ENCODE data around the gene METRN. TPM values are rescaled to one million over a fixed set of nuclear protein-coding genes. Genes with fewer than 3 reads are reported as not detected.

The METRN gene
- total RNA-seq, 1 experiment from 2014 or later: 25.2 TPM

- Histone ChIP-seq H3K9me2 (replicated peaks; ENCODE audit: insufficient read depth, low read length) (no peaks in the 10 kb centered on the region), H2AFZ (ENCODE audit: low read length) (no peak overlapping the region; the same call in 1 of the 2 replicates), H3K4me1 (ENCODE audit: low read length) (peaks cover 85% of the 10 kb centered on the region), H3K4me3 (ENCODE audit: low read length) (peak overlapping the region; percentile 97), H3K36me3 (ENCODE audit: insufficient read depth, low read length) (0 out of 2 replicates have a peak, but pooled peaks cover 2% of the 10 kb centered on the region), H3K4me2 (ENCODE audit: low read depth, low read length, poor library complexity, severe bottlenecking) (peak overlapping the region; percentile 88), H3K27me3 (ENCODE audit: low read length) (no peaks in the 10 kb centered on the region), H4K20me1 (ENCODE audit: insufficient read depth, low read depth, low read length) (peaks cover 29% of the 10 kb centered on the region), H3K9me3 (ENCODE audit: low read length) (no peaks in the 10 kb centered on the region), H3K27ac (ENCODE audit: low read length) (peak overlapping the region; percentile 91), H3K9ac (ENCODE audit: low read length) (peak overlapping the region; percentile 99), H3K79me2 (ENCODE audit: low read length) (peaks cover 19% of the 10 kb centered on the region; the same call in 1 of the 2 replicates)
- peak; percentile 95 for DNase-seq
Observed at GRCh38 chr16:720447-720989, 5.6 kb downstream of the METRN start.

GRCh38 chr16:720990-721764 lies 6.3 kb downstream of the METRN start, which contains the start of gene ANTKMT:
ANTKMT (plus strand) TSS chr16:721146; CDS start chr16:721275, 129 bp downstream.
- H3K36me3 ChIP-seq (ENCODE audit: insufficient read depth, low read length): 0 out of 2 replicates have a peak, but pooled peaks cover 2% of the 10 kb centered on the region

GRCh38 chr16:721765-722540 lies 7.0 kb downstream of the METRN start:
- peak overlapping the region; percentile 97 for H3K4me3 ChIP-seq (ENCODE audit: low read length)
- H3K79me2 ChIP-seq (ENCODE audit: low read length): 0 out of 2 replicates have a peak, but pooled peaks cover 15% of the 10 kb centered on the region
- H2AFZ ChIP-seq (ENCODE audit: low read length): no peak overlapping the region
- H3K36me3 ChIP-seq (ENCODE audit: insufficient read depth, low read length): 0 out of 2 replicates have a peak, but pooled peaks cover 2% of the 10 kb centered on the region
- peak overlapping the region; percentile 99 for H3K9ac ChIP-seq (ENCODE audit: low read length)
- H3K27ac ChIP-seq (ENCODE audit: low read length): no peak overlapping the region
- H3K4me1 ChIP-seq (ENCODE audit: low read length): peaks cover 84% of the 10 kb centered on the region
- H4K20me1 ChIP-seq (ENCODE audit: insufficient read depth, low read depth, low read length): peaks cover 19% of the 10 kb centered on the region
- peak; percentile 45 for DNase-seq
- no peaks in the 10 kb centered on the region for H3K27me3 ChIP-seq (ENCODE audit: low read length)
- H3K9me2 ChIP-seq (replicated peaks; ENCODE audit: insufficient read depth, low read length): no peaks in the 10 kb centered on the region
- no peaks in the 10 kb centered on the region for H3K9me3 ChIP-seq (ENCODE audit: low read length)
- peak overlapping the region; percentile 88 for H3K4me2 ChIP-seq (ENCODE audit: low read depth, low read length, poor library complexity, severe bottlenecking)

More at GRCh38 chr16:720990-721764, 6.3 kb downstream of the METRN start, which contains the start of gene ANTKMT:
- Histone ChIP-seq H3K27me3 (ENCODE audit: low read length) (no peaks in the 10 kb centered on the region), H3K4me2 (ENCODE audit: low read depth, low read length, poor library complexity, severe bottlenecking) (peak within 1 kb of the TSS; percentile 88), H4K20me1 (ENCODE audit: insufficient read depth, low read depth, low read length) (peaks cover 25% of the 10 kb centered on the region), H3K27ac (ENCODE audit: low read length) (peak within 1 kb of the TSS; percentile 91), H3K9ac (ENCODE audit: low read length) (peak within 1 kb of the TSS; percentile 99), H3K79me2 (ENCODE audit: low read length) (peaks cover 15% of the 10 kb centered on the region; the same call in 1 of the 2 replicates), H3K4me3 (ENCODE audit: low read length) (peak within 1 kb of the TSS; percentile 97), H2AFZ (ENCODE audit: low read length) (no peak within 1 kb of the TSS; the same call in 1 of the 2 replicates), H3K9me2 (replicated peaks; ENCODE audit: insufficient read depth, low read length) (no peaks in the 10 kb centered on the region), H3K4me1 (ENCODE audit: low read length) (peaks cover 87% of the 10 kb centered on the region), H3K9me3 (ENCODE audit: low read length) (no peaks in the 10 kb centered on the region)
- DNase-seq: peak; percentile 97

GRCh38 chr16:722835-723633 lies 8.1 kb downstream of the METRN start:
- Histone ChIP-seq H3K4me2 (ENCODE audit: low read depth, low read length, poor library complexity, severe bottlenecking) (peak overlapping the region; percentile 89), H4K20me1 (ENCODE audit: insufficient read depth, low read depth, low read length) (peaks cover 8% of the 10 kb centered on the region), H3K9ac (ENCODE audit: low read length) (peak overlapping the region; percentile 75), H3K9me3 (ENCODE audit: low read length) (no peaks in the 10 kb centered on the region), H3K4me3 (ENCODE audit: low read length) (peak overlapping the region; percentile 35; the same call in 1 of the 2 replicates), H3K27me3 (ENCODE audit: low read length) (no peaks in the 10 kb centered on the region), H3K36me3 (ENCODE audit: insufficient read depth, low read length) (0 out of 2 replicates have a peak, but pooled peaks cover 2% of the 10 kb centered on the region), H3K9me2 (replicated peaks; ENCODE audit: insufficient read depth, low read length) (no peaks in the 10 kb centered on the region), H3K4me1 (ENCODE audit: low read length) (peaks cover 81% of the 10 kb centered on the region), H3K79me2 (ENCODE audit: low read length) (0 out of 2 replicates have a peak, but pooled peaks cover 18% of the 10 kb centered on the region), H2AFZ (ENCODE audit: low read length) (no peak overlapping the region), H3K27ac (ENCODE audit: low read length) (peak overlapping the region; percentile 91)
- DNase-seq: peak; percentile 42

- Histone ChIP-seq H3K36me3 (ENCODE audit: insufficient read depth, low read length) (0 out of 2 replicates have a peak, but pooled peaks cover 2% of the 10 kb centered on the region), H3K9ac (ENCODE audit: low read length) (peak overlapping the region; percentile 75), H3K4me3 (ENCODE audit: low read length) (peak overlapping the region; percentile 35; the same call in 1 of the 2 replicates), H3K27ac (ENCODE audit: low read length) (peak overlapping the region; percentile 91), H3K4me2 (ENCODE audit: low read depth, low read length, poor library complexity, severe bottlenecking) (peak overlapping the region; percentile 89), H3K79me2 (ENCODE audit: low read length) (peaks cover 22% of the 10 kb centered on the region; the same call in 1 of the 2 replicates), H3K4me1 (ENCODE audit: low read length) (peaks cover 83% of the 10 kb centered on the region), H3K27me3 (ENCODE audit: low read length) (no peaks in the 10 kb centered on the region), H2AFZ (ENCODE audit: low read length) (no peak overlapping the region), H4K20me1 (ENCODE audit: insufficient read depth, low read depth, low read length) (peaks cover 8% of the 10 kb centered on the region), H3K9me2 (replicated peaks; ENCODE audit: insufficient read depth, low read length) (no peaks in the 10 kb centered on the region), H3K9me3 (ENCODE audit: low read length) (no peaks in the 10 kb centered on the region)
- DNase-seq: peak; percentile 52
Observed at GRCh38 chr16:723695-724094, 8.8 kb downstream of the METRN start.

GRCh38 chr16:724188-725040 lies 9.5 kb downstream of the METRN start:
- Histone ChIP-seq H3K79me2 (ENCODE audit: low read length) (peaks cover 28% of the 10 kb centered on the region), H3K27me3 (ENCODE audit: low read length) (no peaks in the 10 kb centered on the region), H3K36me3 (ENCODE audit: insufficient read depth, low read length) (0 out of 2 replicates have a peak, but pooled peaks cover 2% of the 10 kb centered on the region), H3K4me2 (ENCODE audit: low read depth, low read length, poor library complexity, severe bottlenecking) (peak overlapping the region; percentile 89), H3K27ac (ENCODE audit: low read length) (peak overlapping the region; percentile 91), H3K9ac (ENCODE audit: low read length) (peak overlapping the region; percentile 75), H3K9me3 (ENCODE audit: low read length) (no peaks in the 10 kb centered on the region), H3K4me3 (ENCODE audit: low read length) (peak overlapping the region; percentile 73; the same call in 1 of the 2 replicates), H3K9me2 (replicated peaks; ENCODE audit: insufficient read depth, low read length) (no peaks in the 10 kb centered on the region), H3K4me1 (ENCODE audit: low read length) (peaks cover 82% of the 10 kb centered on the region), H4K20me1 (ENCODE audit: insufficient read depth, low read depth, low read length) (peaks cover 8% of the 10 kb centered on the region), H2AFZ (ENCODE audit: low read length) (no peak overlapping the region)
- peak; percentile 77 for DNase-seq

Data from Karpas-422 (cell line).